Mesenchymal stem cell (in vitro differentiated cells and primary cell): ENCODE results near the gene LIPM.
A peak's percentile ranks its signal among the peaks of the same experiment; 100 is the strongest.

Source experiments
- DNase-seq: peaks from one replicate; pipeline ENCODE4 v3.0.0-alpha.2; 2013
- H2AFZ ChIP-seq: one replicate; pipeline ENCODE4 v1.6.1; 2013; ENCODE audit warnings: low read depth, mild to moderate bottlenecking, control low read depth, inconsistent platforms, low read length, moderate library complexity
- H2AK5ac ChIP-seq: 2 replicates; pipeline ENCODE4 v1.6.1; 2013; ENCODE audit warnings: low read length, moderate library complexity, mild to moderate bottlenecking, inconsistent platforms; ENCODE audit not compliant: severe bottlenecking
- H2BK120ac ChIP-seq: one replicate; pipeline ENCODE4 v1.6.1; 2013; ENCODE audit warnings: low read depth, mild to moderate bottlenecking, inconsistent platforms, low read length, moderate library complexity
- H2BK12ac ChIP-seq, 2 experiments: one replicate each; pipeline ENCODE4 v1.6.1; 2013; ENCODE audit warnings: inconsistent platforms in 2 of 2, low read length in 2 of 2, mild to moderate bottlenecking in 2 of 2, moderate library complexity in 2 of 2, control low read depth in 1 of 2
- H2BK15ac ChIP-seq: one replicate; pipeline ENCODE4 v1.6.1; 2013; ENCODE audit warnings: mild to moderate bottlenecking, low read depth, inconsistent platforms; ENCODE audit not compliant: poor library complexity, severe bottlenecking
- H2BK5ac ChIP-seq: 2 replicates; pipeline ENCODE4 v1.6.1; 2013; ENCODE audit warnings: low read depth, mild to moderate bottlenecking, low read length, control low read depth, inconsistent platforms; ENCODE audit not compliant: poor library complexity, severe bottlenecking
- H3K14ac ChIP-seq, 2 experiments: one replicate each; pipeline ENCODE4 v1.6.1; 2013; ENCODE audit warnings: inconsistent platforms in 2 of 2, low read length in 2 of 2, control low read depth in 1 of 2, mild to moderate bottlenecking in 1 of 2, moderate library complexity in 1 of 2
- H3K18ac ChIP-seq, 2 experiments: one replicate each; pipeline ENCODE4 v1.6.1; 2013; ENCODE audit warnings: inconsistent platforms in 2 of 2, low read length in 2 of 2, control low read depth in 1 of 2, low read depth in 1 of 2, mild to moderate bottlenecking in 1 of 2
- H3K23ac ChIP-seq, 2 experiments: one replicate each; pipeline ENCODE4 v1.6.1; 2013; ENCODE audit warnings: inconsistent platforms in 2 of 2, low read length in 2 of 2, mild to moderate bottlenecking in 2 of 2, moderate library complexity in 2 of 2, control low read depth in 1 of 2
- H3K27ac ChIP-seq: 2 replicates; pipeline ENCODE4 v1.5.1; 2013; ENCODE audit warnings: mild to moderate bottlenecking, moderate library complexity, low read length, control low read depth, inconsistent platforms; ENCODE audit not compliant: poor library complexity, severe bottlenecking
- H3K27me3 ChIP-seq, 2 experiments: 2 replicates each; pipeline versions ENCODE4 v1.6.1 to v1.7.0; 2013; ENCODE audit warnings: low read length in 2 of 2, mild to moderate bottlenecking in 2 of 2, moderate library complexity in 2 of 2, control low read depth in 1 of 2, inconsistent platforms in 1 of 2; ENCODE audit not compliant: control insufficient read depth in 1 of 2, insufficient read depth in 1 of 2
- H3K36me3 ChIP-seq, 2 experiments: 2 replicates each; pipeline versions ENCODE4 v1.6.1 to v1.7.0; 2013; ENCODE audit warnings: low read length in 2 of 2, control low read depth in 1 of 2, inconsistent platforms in 1 of 2, low read depth in 1 of 2, mild to moderate bottlenecking in 1 of 2; ENCODE audit not compliant: insufficient read depth in 2 of 2, control insufficient read depth in 1 of 2
- H3K4ac ChIP-seq, 2 experiments: one replicate each; pipeline ENCODE4 v1.6.1; 2013; ENCODE audit warnings: inconsistent platforms in 2 of 2, low read length in 2 of 2, mild to moderate bottlenecking in 2 of 2, moderate library complexity in 2 of 2, control low read depth in 1 of 2, low read depth in 1 of 2
- H3K4me1 ChIP-seq: 2 replicates; pipeline ENCODE4 v1.6.1; 2013; ENCODE audit warnings: low read depth, low read length, control low read depth; ENCODE audit not compliant: control insufficient read depth, insufficient read depth
- H3K4me2 ChIP-seq: 2 replicates; pipeline ENCODE4 v1.6.1; 2013; ENCODE audit warnings: low read length, mild to moderate bottlenecking, inconsistent platforms; ENCODE audit not compliant: poor library complexity, severe bottlenecking
- H3K4me3 ChIP-seq, 2 experiments: 2 replicates each; pipeline versions ENCODE4 v1.5.1 to v1.7.0; 2013; ENCODE audit warnings: low read length in 2 of 2, mild to moderate bottlenecking in 2 of 2, control low read depth in 1 of 2, low read depth in 1 of 2; ENCODE audit not compliant: insufficient read depth in 1 of 2
- H3K79me1 ChIP-seq: replicated peaks from 2 replicates; pipeline ENCODE4 v1.6.1; 2013; ENCODE audit warnings: mild to moderate bottlenecking, control low read depth, low read length, inconsistent platforms; ENCODE audit not compliant: poor library complexity, severe bottlenecking
- H3K9ac ChIP-seq: 2 replicates; pipeline ENCODE4 v1.7.0; 2013; ENCODE audit warnings: mild to moderate bottlenecking, low read length, moderate library complexity
- H3K9me3 ChIP-seq: 2 replicates; pipeline ENCODE4 v1.7.0; 2013; ENCODE audit warnings: mild to moderate bottlenecking, low read length; ENCODE audit not compliant: control insufficient read depth
- H4K8ac ChIP-seq: one replicate; pipeline ENCODE4 v1.6.1; 2013; ENCODE audit warnings: inconsistent platforms, mild to moderate bottlenecking, low read length, moderate library complexity
- H4K91ac ChIP-seq: one replicate; pipeline ENCODE4 v1.6.1; 2013; ENCODE audit warnings: mild to moderate bottlenecking, low read length, inconsistent platforms
- WGBS: methylation state at CpG from one replicate; pipeline ENCODE4 v1.1.7; 2013; ENCODE audit warnings: mixed read lengths; 5-methylcytosine and 5-hydroxymethylcytosine counted together

The LIPM gene

DNA sequence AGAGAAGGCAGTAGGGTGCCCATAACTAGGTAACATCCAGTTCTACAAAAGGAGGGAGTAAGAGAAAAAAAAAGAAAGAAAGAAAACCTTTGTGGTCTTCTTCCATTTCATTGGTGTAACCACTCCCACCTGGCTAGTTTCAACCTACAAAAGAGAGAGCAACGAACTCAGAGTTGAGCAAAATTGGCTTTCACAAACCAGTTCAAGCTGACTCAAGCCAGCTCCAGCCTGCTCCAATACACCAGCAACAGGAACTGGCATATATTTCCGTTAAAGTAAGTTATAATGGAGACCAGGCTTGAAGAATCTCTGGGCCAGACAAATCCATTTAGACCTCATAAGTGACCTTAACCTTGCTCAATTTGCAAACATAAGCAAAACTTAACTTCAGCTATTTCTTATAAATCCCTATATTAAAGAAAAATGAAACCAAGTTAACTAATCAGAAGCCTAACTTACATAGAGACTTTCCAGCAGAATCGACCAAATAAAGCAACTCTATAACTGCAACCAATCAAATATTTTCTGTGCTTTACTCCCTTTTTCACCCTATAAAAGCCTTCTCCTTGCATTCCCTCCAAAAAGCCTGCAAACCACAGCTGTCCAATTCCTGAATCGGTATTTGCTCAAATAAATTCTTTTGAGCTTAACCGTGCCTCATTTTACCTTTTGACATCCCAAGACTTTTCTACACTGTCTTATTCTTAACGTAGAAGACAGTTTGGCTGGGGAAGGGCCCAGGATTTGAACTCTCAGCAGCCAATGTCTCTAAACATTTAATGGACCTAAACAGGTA, 39.0 kb downstream of the LIPM start:
- H2BK12ac ChIP-seq = no peak overlapping the region
- H3K9me3 ChIP-seq = no peaks in the 10 kb centered on the region
- H3K4me3 ChIP-seq = no peak overlapping the region
- no peaks in the 10 kb centered on the region for H3K27me3 ChIP-seq
- no peak for DNase-seq
- H2AK5ac ChIP-seq = peak overlapping the region; percentile 18
- no peak overlapping the region for H3K4ac ChIP-seq
- no peak overlapping the region for H2BK15ac ChIP-seq
- no peaks in the 10 kb centered on the region for H3K4me1 ChIP-seq
- WGBS = 73% methylated on average over 6 of the region's 6 CpGs
- H3K18ac ChIP-seq = no peak overlapping the region
- H4K91ac ChIP-seq = no peak overlapping the region
- no peak overlapping the region for H2BK120ac ChIP-seq
- H3K36me3 ChIP-seq = no peaks in the 10 kb centered on the region
- no peak overlapping the region for H2AFZ ChIP-seq
- no peak overlapping the region for H2BK5ac ChIP-seq
- peak overlapping the region; percentile 21 for H3K9ac ChIP-seq
- no peak overlapping the region for H3K4me2 ChIP-seq
- H3K79me1 ChIP-seq = no peaks in the 10 kb centered on the region
- H3K27ac ChIP-seq = no peak overlapping the region
- no peak overlapping the region for H3K14ac ChIP-seq
- H4K8ac ChIP-seq = no peak overlapping the region
- H3K23ac ChIP-seq = no peak overlapping the region

- Histone ChIP-seq H2BK12ac (no peak overlapping the region), H2BK120ac (no peak overlapping the region), H3K4me1 (no peaks in the 10 kb centered on the region), H4K91ac (no peak overlapping the region), H2BK5ac (no peak overlapping the region), H2AK5ac (no peak overlapping the region), H3K14ac (no peak overlapping the region), H3K27ac (no peak overlapping the region), H3K27me3 (no peaks in the 10 kb centered on the region), H3K36me3 (no peaks in the 10 kb centered on the region), H3K9ac (no peak overlapping the region), H3K23ac (no peak overlapping the region), H3K4me2 (no peak overlapping the region), H2AFZ (no peak overlapping the region), H4K8ac (no peak overlapping the region), H3K4ac (no peak overlapping the region), H2BK15ac (no peak overlapping the region), H3K18ac (no peak overlapping the region), H3K9me3 (no peaks in the 10 kb centered on the region), H3K79me1 (no peaks in the 10 kb centered on the region), H3K4me3 (no peak overlapping the region)
- DNase-seq = no peak
- WGBS = over 99% methylated on average over 4 of the region's 4 CpGs
Measured at GRCh38 chr10:88843171-88843570, 40.6 kb downstream of the LIPM start.

DNA sequence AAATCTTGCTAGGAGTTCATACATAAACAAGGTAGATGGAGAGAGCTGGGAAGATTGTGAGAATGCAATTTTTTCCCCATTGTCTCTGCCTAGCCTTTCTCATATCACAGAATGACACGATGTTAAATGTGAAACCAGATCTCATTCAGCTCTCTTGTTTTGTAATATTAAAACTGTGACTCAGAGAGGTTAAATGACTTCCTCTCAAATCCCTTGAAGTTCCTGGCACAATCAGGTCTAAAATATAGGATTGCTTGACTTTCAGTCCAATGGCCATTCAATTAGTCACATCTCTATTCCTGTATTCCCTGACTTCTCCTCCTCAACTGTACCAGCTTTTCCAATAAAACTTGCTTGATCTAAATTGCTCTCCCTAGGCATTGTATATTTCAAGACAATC, 46.0 kb downstream of the LIPM start:
- H3K9me3 ChIP-seq = no peaks in the 10 kb centered on the region
- WGBS = 70% methylated on average over 1 of the region's 1 CpG
- H4K91ac ChIP-seq = no peak overlapping the region

DNA sequence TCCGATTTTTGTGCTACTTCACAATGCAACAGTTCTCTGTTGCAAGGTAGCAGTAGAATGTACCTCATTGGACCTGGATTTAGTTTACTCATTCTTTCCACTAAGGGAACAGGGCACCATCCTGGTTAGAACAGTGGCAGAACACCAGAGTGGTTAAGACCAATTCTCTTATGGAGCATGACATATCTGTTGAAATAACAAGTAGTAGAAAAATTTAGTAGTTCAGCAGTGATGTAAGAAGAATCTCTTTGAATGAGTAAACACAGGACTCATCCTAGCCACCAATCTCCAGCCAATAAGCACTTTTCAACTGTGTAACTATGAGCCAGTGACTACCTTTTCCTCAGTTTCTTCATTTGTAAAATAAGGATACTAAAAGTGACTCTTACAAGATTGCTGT, 46.7 kb downstream of the LIPM start:
- H3K4me3 ChIP-seq = peak overlapping the region in 1 of 2 experiments; percentile 45
- no peaks in the 10 kb centered on the region for H3K79me1 ChIP-seq
- peaks cover 2% of the 10 kb centered on the region for H3K4me1 ChIP-seq
- H3K14ac ChIP-seq = no peak overlapping the region
- no peak overlapping the region for H2AK5ac ChIP-seq
- peak overlapping the region; percentile 63 for H3K9ac ChIP-seq
- no peak overlapping the region for H2BK15ac ChIP-seq
- no peak overlapping the region for H3K4me2 ChIP-seq
- no peak overlapping the region for H3K18ac ChIP-seq
- 75% methylated on average over 1 of the region's 1 CpG for WGBS
- no peak overlapping the region for H3K4ac ChIP-seq
- no peaks in the 10 kb centered on the region for H3K27me3 ChIP-seq
- no peak overlapping the region for H2BK12ac ChIP-seq
- H3K27ac ChIP-seq = no peak overlapping the region
- no peak overlapping the region for H2BK120ac ChIP-seq
- no peak overlapping the region for H4K8ac ChIP-seq
- H3K36me3 ChIP-seq = no peaks in the 10 kb centered on the region
- DNase-seq = peak; percentile 27
- no peak overlapping the region for H4K91ac ChIP-seq
- no peaks in the 10 kb centered on the region for H3K9me3 ChIP-seq
- H2BK5ac ChIP-seq = no peak overlapping the region
- H3K23ac ChIP-seq = no peak overlapping the region
- H2AFZ ChIP-seq = no peak overlapping the region

More for the DNA sequence above, 46.0 kb downstream of the LIPM start:
- Histone ChIP-seq H3K4me1 (peaks cover 2% of the 10 kb centered on the region), H3K23ac (no peak overlapping the region), H2AK5ac (no peak overlapping the region), H2AFZ (no peak overlapping the region), H3K27me3 (no peaks in the 10 kb centered on the region), H3K79me1 (no peaks in the 10 kb centered on the region), H2BK5ac (no peak overlapping the region), H2BK12ac (no peak overlapping the region), H3K27ac (peak overlapping the region; percentile 33), H3K4me2 (no peak overlapping the region), H2BK15ac (no peak overlapping the region), H3K4ac (no peak overlapping the region), H3K36me3 (no peaks in the 10 kb centered on the region), H2BK120ac (no peak overlapping the region), H3K18ac (no peak overlapping the region), H4K8ac (no peak overlapping the region), H3K9ac (peak overlapping the region; percentile 63), H3K14ac (no peak overlapping the region), H3K4me3 (peak overlapping the region in 1 of 2 experiments; percentile 45)
- DNase-seq = peak; percentile 61
